ENCODE measurements around the gene H2BK1.
A peak's percentile ranks its signal among the peaks of the same experiment; 100 is the strongest.

Gene H2BK1

GRCh38 chr7:151232091-151232916 is 22.0 kb upstream of the H2BK1 start, which contains the start of gene CHPF2:
Gene CHPF2, plus strand, starts transcription at chr7:151232483. Its CDS starts 1,529 bp downstream, at chr7:151234012.
- peak; percentile 83 to 86 for DNase-seq (ENCODE audit: low read depth in 2 of 2)

- DNase-seq (ENCODE audit: low read depth in 2 of 2), result no peak
Measured at GRCh38 chr7:151231080-151231479, 20.8 kb upstream of the H2BK1 start.

- no peak for DNase-seq (ENCODE audit: low read depth in 2 of 2)
Measured at GRCh38 chr7:151229249-151229648, 19.0 kb upstream of the H2BK1 start.

DNA sequence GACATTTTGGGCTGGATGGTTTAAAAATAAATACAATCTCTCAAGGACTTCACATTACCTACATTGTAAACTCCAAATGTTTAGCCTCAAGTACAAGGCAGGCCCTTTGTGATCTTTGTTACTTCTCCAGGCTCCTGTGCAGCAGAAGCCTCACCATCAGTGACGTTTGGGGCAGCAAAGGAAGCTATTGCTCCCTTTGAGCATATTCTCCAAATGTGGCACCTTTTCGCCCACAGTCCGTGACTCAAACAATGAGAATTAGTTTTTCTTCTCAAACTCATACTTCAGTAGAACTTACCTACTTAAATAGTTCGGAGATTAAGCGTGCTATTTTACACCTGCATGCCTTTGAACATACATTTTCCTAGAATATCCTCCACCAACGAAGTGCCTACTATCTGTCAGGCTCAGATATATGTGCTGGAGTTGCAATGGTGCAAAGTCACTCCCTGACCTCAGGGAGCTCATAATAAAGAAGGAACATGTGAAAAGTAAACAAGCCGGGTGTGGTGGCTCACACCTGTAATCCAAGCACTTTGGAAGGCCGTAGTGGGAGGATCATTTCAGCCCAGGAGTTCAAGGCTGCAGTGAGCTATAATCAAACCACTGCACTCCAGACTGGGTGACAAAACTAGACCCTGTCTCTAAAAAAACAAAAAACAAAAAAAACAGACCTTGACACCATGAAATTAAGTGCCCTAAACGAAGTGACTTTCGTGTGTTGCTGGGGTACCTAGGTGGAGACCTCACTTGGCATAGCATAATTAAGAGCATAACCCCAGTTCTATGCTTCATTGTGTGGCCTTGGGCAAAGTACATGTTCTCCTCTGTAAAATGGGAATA is 18.0 kb upstream of the H2BK1 start:
- no peak for DNase-seq (ENCODE audit: low read depth in 2 of 2)

DNA sequence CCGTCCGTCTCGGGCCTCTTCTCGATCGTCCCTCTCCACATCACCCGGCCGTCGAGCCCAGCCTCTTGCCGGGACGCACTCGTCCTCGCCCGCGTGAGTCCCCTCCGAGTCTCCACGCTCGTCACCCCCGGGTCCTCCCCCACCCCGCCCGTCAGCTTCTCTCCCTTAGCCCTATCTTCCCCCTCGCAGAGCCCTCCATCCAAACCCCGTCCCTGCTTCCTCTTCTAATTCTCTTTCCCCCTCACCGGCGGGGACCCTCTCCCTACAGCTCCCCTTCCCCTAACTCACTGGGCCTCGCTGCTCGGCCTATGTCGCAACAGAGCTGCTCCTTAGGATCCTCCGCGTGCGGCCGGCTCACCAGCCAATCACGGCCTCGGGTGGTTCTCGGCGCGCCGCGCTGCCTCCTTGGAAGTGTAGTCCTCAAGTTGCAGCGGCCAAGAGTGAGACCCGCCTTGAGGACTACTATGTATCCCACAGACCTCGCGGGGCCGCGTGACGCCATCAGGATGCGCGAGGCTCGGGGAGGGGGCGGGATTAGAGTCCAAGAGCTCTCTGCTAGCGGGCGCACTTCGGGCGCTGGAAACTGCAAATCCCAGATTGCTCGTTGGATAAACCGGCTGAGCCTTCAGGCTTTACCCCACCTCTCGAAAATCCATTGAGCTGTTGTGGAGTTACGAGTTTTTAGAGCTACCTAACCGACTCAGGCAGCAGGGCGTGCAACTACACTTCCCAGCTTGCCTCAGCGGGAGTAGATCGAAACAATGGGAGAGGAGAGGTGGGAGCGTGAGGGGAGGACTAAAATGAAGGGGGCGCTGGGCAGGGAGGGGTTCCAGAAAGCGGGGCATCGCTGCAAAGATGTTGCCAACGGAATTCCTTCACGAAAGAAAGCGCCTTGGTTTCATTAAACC is 16.8 kb upstream of the H2BK1 start, which contains the start of gene ABCF2:
ABCF2 (minus strand) TSS at position 331 of the 908 bp plus-strand sequence. CDS start 747 bp downstream, outside the sequence.
- peak; percentile 97 to 99 for DNase-seq (ENCODE audit: low read depth in 2 of 2)

DNA sequence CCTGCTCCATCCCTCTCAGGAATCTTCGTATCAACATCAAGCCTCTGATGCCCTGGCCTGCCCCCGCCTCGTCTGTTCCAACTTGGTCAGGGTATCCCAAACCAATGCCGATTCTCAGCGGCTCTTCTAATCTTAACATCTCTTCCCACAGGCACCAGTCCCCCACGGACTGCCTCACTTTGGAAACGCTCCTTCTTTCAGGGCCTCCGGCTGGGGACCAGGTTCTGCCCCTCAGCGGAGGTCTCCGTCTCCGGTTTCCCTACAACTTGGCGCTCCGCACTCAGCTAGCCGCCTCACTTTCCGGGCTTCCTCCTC is 16.2 kb upstream of the H2BK1 start:
- DNase-seq (ENCODE audit: low read depth in 2 of 2), result no peak

- no peak for DNase-seq (ENCODE audit: low read depth in 2 of 2)
Measured at GRCh38 chr7:151225948-151226510, 15.7 kb upstream of the H2BK1 start.

GRCh38 chr7:151223728-151224127 is 13.4 kb upstream of the H2BK1 start:
- no peak for DNase-seq (ENCODE audit: low read depth in 2 of 2)

DNA sequence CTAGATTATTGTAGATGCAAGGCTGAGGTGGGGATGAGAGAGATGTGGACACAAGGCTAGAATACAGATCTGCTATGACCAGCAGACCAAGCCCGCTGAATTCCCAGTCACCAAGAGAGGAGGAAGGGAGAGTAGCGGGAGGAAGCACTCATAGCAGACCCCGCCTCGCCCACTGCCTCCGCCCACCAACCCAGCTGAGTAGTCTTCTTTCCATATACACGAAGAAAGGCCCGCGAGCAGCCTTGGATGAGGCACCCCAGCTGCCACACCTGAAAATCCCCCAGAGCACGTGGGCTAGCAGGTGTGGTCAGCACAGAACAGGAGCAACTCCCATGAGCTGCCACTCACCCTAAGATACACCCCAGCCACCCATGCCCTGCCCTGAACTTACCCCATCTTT is 7.9 kb upstream of the H2BK1 start:
- no peak for DNase-seq (ENCODE audit: low read depth in 2 of 2)

DNA sequence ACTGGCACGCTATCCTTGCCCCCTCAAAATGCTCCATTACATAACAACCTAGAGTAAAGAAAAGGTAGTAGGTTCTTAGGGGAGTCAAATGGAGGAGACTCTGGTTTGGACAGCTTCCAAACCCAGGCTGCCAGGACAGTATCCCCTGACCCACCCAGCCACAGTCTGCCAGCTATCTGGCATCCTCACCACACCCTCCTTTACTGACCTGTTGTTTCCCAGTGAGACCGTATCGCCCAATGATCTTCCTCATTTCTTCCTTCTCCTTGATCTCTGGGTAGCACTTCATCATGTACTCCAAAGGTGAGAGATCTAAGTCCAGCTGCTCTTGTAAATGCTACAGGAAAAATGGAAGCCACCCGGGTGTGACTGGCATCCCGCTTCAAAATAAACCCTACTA is 5.1 kb upstream of the H2BK1 start:
- DNase-seq (ENCODE audit: low read depth in 2 of 2), result no peak

DNA sequence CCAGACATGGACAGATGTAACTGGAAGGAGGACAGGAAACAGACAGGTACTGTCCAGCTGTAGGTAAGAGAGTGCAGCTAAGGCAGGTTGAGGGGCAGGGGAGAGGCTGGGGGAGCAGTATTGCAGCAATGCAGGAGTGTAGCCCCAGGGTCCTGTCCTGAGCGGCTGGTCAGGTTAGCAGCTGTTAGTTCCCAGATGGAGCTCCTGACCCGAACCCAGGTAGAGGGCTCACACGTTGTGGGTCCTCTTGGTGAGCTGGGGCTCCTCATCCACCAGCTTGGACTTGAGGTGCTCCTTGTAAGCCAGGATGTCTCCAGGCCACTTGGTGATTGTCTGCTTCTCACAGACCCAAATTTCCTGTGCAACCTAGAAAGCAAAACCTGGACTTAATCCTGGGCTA is 3.5 kb upstream of the H2BK1 start:
- DNase-seq (ENCODE audit: low read depth in 2 of 2), result no peak

DNA sequence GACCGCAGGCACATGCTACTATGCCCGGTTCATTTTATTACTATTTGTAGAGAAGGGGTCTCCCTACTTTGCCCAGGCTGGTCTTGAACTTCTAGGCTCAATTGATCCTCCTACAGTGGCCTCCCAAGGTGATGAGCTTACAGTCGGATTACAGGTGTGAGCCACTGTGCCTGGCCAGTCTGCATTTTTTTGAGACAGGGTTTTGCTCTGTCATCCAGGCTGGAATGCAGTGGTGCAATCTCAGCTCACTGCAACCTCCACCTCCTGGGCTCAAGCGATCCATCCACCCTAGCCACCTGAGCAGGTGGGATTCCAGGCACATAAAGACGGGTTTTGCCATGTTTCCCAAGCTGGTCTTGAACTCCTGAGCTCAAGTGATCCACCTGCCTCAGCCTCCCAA is 2.3 kb upstream of the H2BK1 start:
- no peak for DNase-seq (ENCODE audit: low read depth in 2 of 2)

DNA sequence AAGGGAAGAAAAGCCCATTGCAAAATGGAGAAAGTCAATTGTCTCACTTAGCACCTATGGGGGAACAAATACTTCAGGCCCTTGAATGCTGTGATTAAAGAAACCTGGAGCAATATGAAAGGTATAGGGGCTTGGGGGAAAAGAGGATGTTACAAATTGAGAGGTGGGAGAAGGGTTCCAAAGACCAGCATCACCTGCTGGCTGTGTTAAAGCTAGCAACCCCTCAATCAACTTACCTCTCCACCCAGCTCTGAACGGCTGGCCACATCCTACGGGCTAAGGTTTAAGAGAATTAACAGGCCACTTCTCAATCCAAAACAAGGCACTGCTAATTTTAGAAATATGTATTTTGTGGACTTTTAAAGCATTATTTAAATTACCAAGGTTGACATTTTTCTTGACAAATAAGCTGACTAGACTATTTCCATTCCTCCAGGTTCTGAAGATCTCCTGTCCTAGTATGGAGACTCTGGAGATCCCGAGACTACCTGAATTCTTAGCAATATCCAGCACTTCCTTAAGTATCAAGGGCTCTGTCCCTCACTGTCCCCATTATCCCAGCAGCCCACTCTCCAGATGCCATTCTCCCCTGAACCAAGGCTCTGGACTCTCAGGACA is 976 bp upstream of the H2BK1 start:
- no peak for DNase-seq (ENCODE audit: low read depth in 2 of 2)

DNA sequence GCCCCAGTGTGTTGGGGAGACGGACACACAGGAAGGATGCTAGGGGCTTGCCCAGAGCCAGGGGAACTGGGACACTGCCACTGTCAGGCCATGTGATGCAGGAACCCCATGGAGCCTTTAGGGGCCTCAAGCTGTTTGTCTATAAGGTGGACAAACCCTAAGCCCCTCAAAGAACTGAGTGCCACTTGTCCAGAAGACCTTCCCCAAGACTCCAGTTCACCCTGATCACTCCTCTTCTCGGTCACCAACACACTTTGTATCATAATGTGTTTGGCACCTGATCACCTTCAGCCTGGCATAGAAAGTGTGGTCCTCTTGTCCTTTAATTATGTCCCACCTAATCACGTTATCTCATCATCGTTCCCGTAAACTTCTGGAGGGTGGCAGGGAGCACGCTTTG is 700 bp downstream of the H2BK1 start:
- no peak for DNase-seq (ENCODE audit: low read depth in 2 of 2)

DNA sequence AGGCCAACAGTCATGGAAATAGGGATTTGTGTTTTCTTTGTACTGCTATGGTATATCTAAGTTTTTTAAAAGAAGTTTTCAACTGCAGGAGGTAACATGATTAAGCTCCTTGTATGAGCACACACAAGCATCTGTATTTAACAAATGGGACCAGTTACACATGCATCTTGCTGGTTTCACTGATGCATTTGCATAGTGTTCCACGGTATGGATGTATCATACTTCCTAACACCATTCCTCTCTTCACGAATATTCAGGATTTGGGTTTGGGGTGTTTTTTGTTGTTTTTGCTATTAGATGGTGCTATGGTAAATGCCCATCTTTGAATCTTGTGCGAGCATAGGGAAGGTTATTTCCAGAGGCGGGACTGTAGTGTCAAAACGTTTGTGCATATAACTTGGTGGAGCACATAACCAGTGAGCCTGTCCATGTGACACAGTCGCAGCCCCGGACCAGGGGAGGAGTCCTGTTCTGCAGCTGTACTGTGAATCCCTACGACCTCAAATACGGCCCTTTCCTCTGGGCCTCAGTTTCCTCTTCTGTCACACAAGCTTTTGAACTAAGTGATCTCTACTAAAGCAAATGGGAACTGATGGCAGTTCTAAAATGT is 1.9 kb downstream of the H2BK1 start:
- no peak for DNase-seq (ENCODE audit: low read depth in 2 of 2)

- no peak for DNase-seq (ENCODE audit: low read depth in 2 of 2)
Measured at GRCh38 chr7:151207804-151208203, 2.5 kb downstream of the H2BK1 start.

GRCh38 chr7:151207315-151207714 is 3.0 kb downstream of the H2BK1 start:
- no peak for DNase-seq (ENCODE audit: low read depth in 2 of 2)

DNA sequence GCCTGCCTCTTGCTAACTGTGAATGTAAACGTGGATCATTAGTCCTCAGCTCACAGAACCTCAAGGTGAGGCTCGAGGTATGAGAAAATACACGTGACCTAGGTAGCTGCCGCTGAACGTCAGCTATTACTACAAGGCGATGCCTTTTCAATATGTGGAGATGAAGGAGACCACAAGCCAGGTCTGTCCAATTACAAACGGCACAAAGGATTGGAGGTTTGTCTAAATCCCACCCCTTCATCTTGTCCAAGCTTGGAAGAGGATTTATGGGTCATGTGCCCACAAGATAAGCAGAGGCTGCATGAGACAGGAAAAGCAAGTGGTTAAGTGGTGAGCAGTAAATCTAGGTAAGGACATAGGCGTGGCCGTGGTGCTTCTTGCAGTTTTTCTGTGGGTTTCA is 3.4 kb downstream of the H2BK1 start:
- DNase-seq (ENCODE audit: low read depth in 2 of 2), result no peak

DNA sequence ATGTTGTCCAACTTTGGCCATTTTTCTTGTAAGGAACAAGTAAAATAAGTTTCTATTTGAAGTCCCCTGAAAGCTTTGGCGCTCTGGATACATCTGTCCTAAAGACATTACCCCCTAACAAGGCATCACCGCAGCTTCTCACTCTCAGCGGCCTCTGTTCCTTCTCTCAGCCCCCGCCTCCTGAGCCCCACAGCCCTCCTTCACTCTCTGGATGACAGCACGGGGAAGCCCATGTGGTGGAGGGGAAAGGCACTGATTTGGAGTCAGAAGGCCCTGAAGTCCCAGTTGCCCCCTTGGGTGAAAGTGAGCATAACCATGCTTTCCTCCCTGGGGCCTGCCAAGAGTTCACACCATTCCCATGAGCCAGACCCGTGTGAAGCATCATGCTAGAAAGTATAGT is 4.6 kb downstream of the H2BK1 start:
- no peak for DNase-seq (ENCODE audit: low read depth in 2 of 2)

DNA sequence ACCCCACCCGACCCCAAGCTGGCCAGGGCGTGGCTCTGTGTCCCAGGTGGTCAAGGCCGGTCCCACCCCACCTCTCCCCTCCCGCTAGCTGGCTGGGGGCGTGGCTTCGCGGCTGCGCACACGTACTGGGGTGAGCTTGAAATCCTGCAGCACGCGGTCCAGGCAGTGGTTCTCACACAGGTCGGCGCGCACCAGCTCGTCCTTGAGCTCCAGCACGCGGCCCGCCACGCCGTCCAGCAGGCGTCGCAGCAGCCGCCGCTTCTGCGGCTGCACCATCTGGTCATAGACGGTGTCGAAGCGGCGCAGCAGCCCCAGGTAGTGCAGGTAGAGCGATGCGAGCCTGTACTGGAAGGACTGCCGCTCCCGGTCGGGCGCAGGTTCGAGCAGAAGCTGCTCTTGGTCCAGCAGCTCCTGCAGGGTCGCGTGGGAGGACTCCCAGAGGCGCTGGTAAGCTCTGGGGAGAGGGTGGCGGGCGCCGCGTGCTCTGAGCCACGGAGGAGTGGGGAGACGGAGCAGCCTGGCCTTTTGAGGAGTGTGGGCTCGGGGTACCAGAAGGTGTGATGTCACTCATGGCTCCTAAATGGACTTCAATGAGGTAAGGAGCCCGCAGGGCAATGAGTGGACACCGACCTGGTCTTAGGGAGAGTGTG is 5.8 kb downstream of the H2BK1 start:
- no peak for DNase-seq (ENCODE audit: low read depth in 2 of 2)

Data from activated CD8-positive, alpha-beta memory T cell treated with anti-CD3 and anti-CD28 coated beads for 4 hours (primary cell).